22Rv1 (cell line): ENCODE results near the gene MRPL23.

Experiments
- CTCF ChIP-seq: fragments of 450-650 bp; IDR thresholded peaks from 2 replicates; pipeline ENCODE4 v1.5.1; 2017; ENCODE audit warnings: mild to moderate bottlenecking
- ZFX ChIP-seq: fragments of 450-650 bp; IDR thresholded peaks from 2 replicates; pipeline ENCODE4 v1.6.1; 2017; ENCODE audit warnings: antibody characterized with exemption, borderline replicate concordance

GRCh38 chr11:1988174-1988573 lies 41.0 kb downstream of the MRPL23 start:
- TF ChIP-seq CTCF (no peak), ZFX (no peak)
